Measurements from ENCODE around the gene CTNS.

- TF ChIP-seq CTCF (conservative IDR thresholded peaks at IDR 0.05) (no peak), ZFX (IDR thresholded peaks at IDR 0.05) (no peak)
Observed at GRCh38 chr17:3641014-3641413, 4.5 kb downstream of the CTNS start.
